ENCODE results near the gene ARHGAP23.

- no peak for TF ChIP-seq POLR2A (IDR thresholded peaks at IDR 0.05; ENCODE audit: low read depth, low read length)
- no peak for TF ChIP-seq SRF (IDR thresholded peaks at IDR 0.05; ENCODE audit: low read depth in 2 of 2, low read length in 2 of 2)
- no peak for TF ChIP-seq RBBP5 (conservative IDR thresholded peaks at IDR 0.05)
- no peak for TF ChIP-seq EGR1 (IDR thresholded peaks at IDR 0.05; ENCODE audit: borderline replicate concordance in 1 of 2, low read depth in 2 of 2, low read length in 2 of 2)
- no peak for TF ChIP-seq CEBPB (IDR thresholded peaks at IDR 0.05; ENCODE audit: borderline replicate concordance in 1 of 2, low read depth in 2 of 2, low read length in 2 of 2)
- TF ChIP-seq JUND (IDR thresholded peaks at IDR 0.05; ENCODE audit: low read depth, low read length), result no peak
- TF ChIP-seq CTCF (IDR thresholded peaks at IDR 0.05 in 2 of 3, conservative IDR thresholded peaks at IDR 0.05 in 1 of 3; ENCODE audit: control insufficient read depth in 2 of 3, extremely low read depth in 1 of 3, insufficient read depth in 1 of 3, low read depth in 3 of 3, low read length in 3 of 3), result no peak; a peak in 1 of 6 replicates
- TF ChIP-seq ZSCAN29 (IDR thresholded peaks at IDR 0.05), result no peak
- no peak for TF ChIP-seq MTA3 (IDR thresholded peaks at IDR 0.05; ENCODE audit: borderline replicate concordance, low read length)
Measured at GRCh38 chr17:38510421-38511149, 82.3 kb downstream of the ARHGAP23 start.
